ENCODE results near the gene CEP104.

- TF ChIP-seq CREB1 (CRISPR knock-in tag; IDR thresholded peaks at IDR 0.05; ENCODE audit: low read depth), result no peak
- no peak for TF ChIP-seq POLR2AphosphoS5 (IDR thresholded peaks at IDR 0.05; ENCODE audit: low read depth)
- no peak for TF ChIP-seq CTCF (conservative IDR thresholded peaks at IDR 0.05; ENCODE audit: low read depth in 2 of 2)
- no peak for TF ChIP-seq EZH2 (IDR thresholded peaks at IDR 0.05; ENCODE audit: low read depth, unreplicated experiment)
- no peak for TF ChIP-seq EZH2phosphoT487 (IDR thresholded peaks at IDR 0.05; ENCODE audit: unreplicated experiment)
- TF ChIP-seq NANOG (IDR thresholded peaks at IDR 0.05; ENCODE audit: borderline replicate concordance), result no peak
- TF ChIP-seq STAT1 (IDR thresholded peaks at IDR 0.05; ENCODE audit: unreplicated experiment), result no peak
- no peak for TF ChIP-seq JUNB (IDR thresholded peaks at IDR 0.05; ENCODE audit: unreplicated experiment)
- no peak for TF ChIP-seq REST (IDR thresholded peaks at IDR 0.05; ENCODE audit: unreplicated experiment)
- TF ChIP-seq ZNF331 (CRISPR knock-in tag; IDR thresholded peaks at IDR 0.05; ENCODE audit: low read depth), result no peak
- no peak for TF ChIP-seq ZNF114 (CRISPR knock-in tag; IDR thresholded peaks at IDR 0.05)
Measured at GRCh38 chr1:3868464-3869006, 11.5 kb upstream of the CEP104 start.

Data from GM23338 (cell line).